ENCODE measurements around the gene TRIM14. TPM values are rescaled to one million over a fixed set of nuclear protein-coding genes. Genes with fewer than 3 reads are reported as not detected.

TRIM14 gene
- total and polyA plus RNA-seq, 10 of the 15 experiments (the other 5 are each of a cell fraction or from before 2014, with no cell fraction given): 8.6 to 53.3 (median 35.7) TPM

GRCh38 chr9:98054376-98054951 lies 64.6 kb downstream of the TRIM14 start:
- ChIA-PET POLR2A (interaction anchor here (0.6 to 1.3 kb wide), 2 partner anchors 9 to 89 kb away, joined by 3 to 4 read pairs; no protein-coding TSS in a partner anchor), RAD21 (ENCODE audit: unreplicated experiment) (no interaction called here), SMC1A (ENCODE audit: uncharacterized antibody, unreplicated experiment) (interaction anchor here (1.7 to 2.0 kb wide), 2 partner anchors 10 to 130 kb away, joined by 7 to 9 read pairs; no protein-coding TSS in a partner anchor), CTCF (interaction anchor here (1.1 to 1.6 kb wide), 4 partner anchors 9 to 20 kb away, joined by 3 to 7 read pairs (median 4); no protein-coding TSS in a partner anchor)
- no peak overlapping the region for H3K9ac ChIP-seq (ENCODE audit: control insufficient read depth, insufficient read depth, low read length)
- H4K20me1 ChIP-seq (ENCODE audit: control insufficient read depth, insufficient read depth): no peaks in the 10 kb centered on the region
- no peak overlapping the region for H3K4me2 ChIP-seq (ENCODE audit: control insufficient read depth, insufficient read depth)
- H3K27ac ChIP-seq (ENCODE audit: control insufficient read depth, insufficient read depth): no peak overlapping the region
- DNase-seq (ENCODE audit: low read depth, low spot score) (no peak), ATAC-seq (no peak), FAIRE-seq (no peak)
- no peak overlapping the region for H3K4me3 ChIP-seq
- H3K9me3 ChIP-seq (replicated peaks; ENCODE audit: control insufficient read depth, insufficient read depth, low read length): no peaks in the 10 kb centered on the region
- H2AFZ ChIP-seq (ENCODE audit: control insufficient read depth, low read depth, low read length): no peak overlapping the region
- H3K27me3 ChIP-seq (replicated peaks in 1 of 2; ENCODE audit: control insufficient read depth in 2 of 2, insufficient read depth in 2 of 2, low read length in 1 of 2): no peaks in the 10 kb centered on the region
- BruUV-seq (replicated peaks): no TSS peak
- WGBS (ENCODE audit: insufficient coverage, insufficient replicate concordance, low lambda C conversion rate, missing lambda C conversion rate): 81% methylated on average over 7 of the region's 7 CpGs
- no peak for TF ChIP-seq FOS (IDR thresholded peaks at IDR 0.05; ENCODE audit: borderline replicate concordance, extremely low read depth, insufficient read length)
- TF ChIP-seq EP300 (IDR thresholded peaks at IDR 0.05; ENCODE audit: borderline replicate concordance in 1 of 2, control insufficient read depth in 1 of 2, low read depth in 2 of 2, low read length in 2 of 2): no peak
- 0 out of 2 replicates have a peak, but pooled peaks have one; percentile 18 for TF ChIP-seq EED (IDR thresholded peaks at IDR 0.05; ENCODE audit: low read depth)
- TF ChIP-seq NR2F1 (conservative IDR thresholded peaks at IDR 0.05): no peak
- no peak for TF ChIP-seq GABPA (IDR thresholded peaks at IDR 0.05; ENCODE audit: low read depth)
- TF ChIP-seq MTA3 (IDR thresholded peaks at IDR 0.05; ENCODE audit: borderline replicate concordance, low read length): peak; percentile 37; the same call in 1 of the 2 replicates
- no peak for TF ChIP-seq BHLHE40 (IDR thresholded peaks at IDR 0.05; ENCODE audit: borderline replicate concordance in 1 of 2, low read depth in 2 of 2, low read length in 1 of 2)
- TF ChIP-seq RUNX3 (IDR thresholded peaks at IDR 0.05; ENCODE audit: low read length): no peak
- TF ChIP-seq JUND (IDR thresholded peaks at IDR 0.05; ENCODE audit: low read depth, low read length): no peak
- in situ Hi-C loops (cut with MboI): loop anchor here (25.0 kb wide), 1 partner anchor 733 kb away; the partner anchor contains the start of gene ANKS6
- no peaks in the 10 kb centered on the region; a peak in 1 of 4 replicates for H3K36me3 ChIP-seq (ENCODE audit: control insufficient read depth in 2 of 2, insufficient read depth in 2 of 2, low read length in 1 of 2)
- peaks cover 35% of the 10 kb centered on the region for H3K79me2 ChIP-seq (ENCODE audit: control insufficient read depth, insufficient read depth, low read length)
- intact Hi-C loops (cut with micrococcal nuclease; ENCODE audit: unreplicated experiment): no loop called here
- H3K4me1 ChIP-seq (ENCODE audit: control insufficient read depth, insufficient read depth, low read length): peaks cover 3% of the 10 kb centered on the region; the same call in 1 of the 2 replicates
